Thoracic aorta (tissue), 2 donors: ENCODE measurements around the gene EEFSEC. TPM values are rescaled to one million over a fixed set of nuclear protein-coding genes. Genes with fewer than 3 reads are reported as not detected.

Experiments
- ATAC-seq: fragments of 150-250 bp; one replicate; pipeline ENCODE4 v1.8.0; 2017; ENCODE audit warnings: low read depth; ENCODE audit not compliant: insufficient number of reproducible peaks, low FRiP score
- DNase-seq: peaks from one replicate; pipeline ENCODE4 v3.0.0-alpha.2; 2020; ENCODE audit warnings: low spot score
- H3K27ac ChIP-seq, 2 donors: fragments of 200-600 bp; sonication (generic); 1 replicate in 1 of 2; 2 replicates in 1 of 2; pipeline ENCODE4 v1.5.1; 2016; ENCODE audit warnings: mild to moderate bottlenecking in 2 of 2, moderate library complexity in 2 of 2
- H3K27me3 ChIP-seq: fragments of 200-600 bp; sonication (generic); replicated peaks from 2 replicates; pipeline ENCODE4 v1.6.0; 2016; ENCODE audit warnings: mild to moderate bottlenecking; ENCODE audit not compliant: insufficient read depth
- H3K36me3 ChIP-seq: fragments of 200-600 bp; sonication (generic); one replicate; pipeline ENCODE4 v1.5.1; 2016
- H3K4me1 ChIP-seq, 2 donors: fragments of 200-600 bp; sonication (generic); 1 replicate in 1 of 2; 2 replicates in 1 of 2; pipeline versions ENCODE4 v1.5.1 to v1.6.0; 2016; ENCODE audit warnings: low read depth in 2 of 2, mild to moderate bottlenecking in 1 of 2; ENCODE audit not compliant: control insufficient read depth in 1 of 2
- H3K4me3 ChIP-seq: fragments of 200-600 bp; sonication (generic); 2 replicates; pipeline ENCODE4 v1.5.1; 2016; ENCODE audit warnings: mild to moderate bottlenecking
- H3K9me3 ChIP-seq: fragments of 200-600 bp; sonication (generic); 2 replicates; pipeline ENCODE4 v1.5.1; 2016
- total RNA-seq, 2 donors: library from RNA; depleted of rRNA; stranded (reverse); fragments of >200 nt; gene quantifications; one replicate each; pipeline versions ENCODE4 v1.1.0 to v1.2.3, GENCODE V29; 2016
- TF ChIP-seq, protein P1 (sequence below): fragments of 200-600 bp; sonication (generic); IDR thresholded peaks from one replicate; pipeline ENCODE4 v1.5.1; 2019; ENCODE audit warnings: antibody characterized with exemption

EEFSEC gene
- total RNA-seq, 2 donors from 2014 or later, result 16.1 to 17.5 TPM

DNA sequence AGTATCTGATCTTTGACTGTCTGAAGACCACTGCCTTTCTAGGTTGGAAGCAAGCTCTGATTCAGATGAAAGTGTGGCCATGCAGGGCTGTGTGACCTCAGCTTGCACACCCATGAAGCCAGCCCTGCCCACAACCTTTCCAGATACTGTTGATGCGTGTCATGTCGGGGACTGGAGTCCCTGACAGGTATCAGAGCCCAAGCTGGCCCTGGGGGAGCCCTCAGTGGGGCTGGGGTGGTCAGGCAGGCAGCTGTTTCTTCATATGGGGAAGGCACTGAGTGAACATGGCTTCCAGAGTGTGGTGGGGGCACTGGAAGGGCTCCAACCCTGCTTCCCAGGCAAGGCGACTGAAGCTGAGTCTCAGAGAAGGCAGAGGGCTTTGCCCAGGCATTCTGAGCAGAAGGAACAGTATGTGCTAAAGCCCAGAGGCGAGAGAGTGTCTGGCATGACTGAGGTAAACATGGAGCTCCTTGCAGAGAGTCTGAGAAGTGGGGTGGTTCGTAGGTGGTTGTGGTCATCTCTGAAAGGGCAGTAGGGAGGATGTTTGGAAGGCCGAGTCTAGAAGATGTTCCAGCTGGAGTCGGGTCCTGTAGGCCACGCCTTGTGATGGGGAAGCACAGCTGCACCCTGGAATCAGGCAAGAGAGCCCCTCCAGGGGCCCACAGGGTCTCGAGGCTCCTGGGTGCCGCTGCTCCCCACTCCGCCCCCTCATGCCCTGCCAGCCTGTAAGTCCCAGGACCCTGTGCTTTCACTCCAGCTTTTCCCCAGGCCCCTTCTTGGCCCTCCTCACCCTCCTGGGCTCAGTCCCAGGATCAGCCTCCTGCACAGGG is 122.2 kb downstream of the EEFSEC start:
- Histone ChIP-seq H3K4me1 (peaks cover 4 to 32% of the 10 kb centered on the region in 2 donors), H3K4me3 (no peak overlapping the region), H3K27me3 (no peaks in the 10 kb centered on the region), H3K27ac (no peak overlapping the region), H3K36me3 (no peaks in the 10 kb centered on the region), H3K9me3 (no peaks in the 10 kb centered on the region)
- ATAC-seq (no peak), DNase-seq (no peak)
- TF ChIP-seq, protein P1, sequence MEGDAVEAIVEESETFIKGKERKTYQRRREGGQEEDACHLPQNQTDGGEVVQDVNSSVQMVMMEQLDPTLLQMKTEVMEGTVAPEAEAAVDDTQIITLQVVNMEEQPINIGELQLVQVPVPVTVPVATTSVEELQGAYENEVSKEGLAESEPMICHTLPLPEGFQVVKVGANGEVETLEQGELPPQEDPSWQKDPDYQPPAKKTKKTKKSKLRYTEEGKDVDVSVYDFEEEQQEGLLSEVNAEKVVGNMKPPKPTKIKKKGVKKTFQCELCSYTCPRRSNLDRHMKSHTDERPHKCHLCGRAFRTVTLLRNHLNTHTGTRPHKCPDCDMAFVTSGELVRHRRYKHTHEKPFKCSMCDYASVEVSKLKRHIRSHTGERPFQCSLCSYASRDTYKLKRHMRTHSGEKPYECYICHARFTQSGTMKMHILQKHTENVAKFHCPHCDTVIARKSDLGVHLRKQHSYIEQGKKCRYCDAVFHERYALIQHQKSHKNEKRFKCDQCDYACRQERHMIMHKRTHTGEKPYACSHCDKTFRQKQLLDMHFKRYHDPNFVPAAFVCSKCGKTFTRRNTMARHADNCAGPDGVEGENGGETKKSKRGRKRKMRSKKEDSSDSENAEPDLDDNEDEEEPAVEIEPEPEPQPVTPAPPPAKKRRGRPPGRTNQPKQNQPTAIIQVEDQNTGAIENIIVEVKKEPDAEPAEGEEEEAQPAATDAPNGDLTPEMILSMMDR, result no peak

- H3K9me3 ChIP-seq, result no peaks in the 10 kb centered on the region
- no peak for ATAC-seq
- H3K27ac ChIP-seq, result no peak overlapping the region
Measured at GRCh38 chr3:128276146-128276435, 122.8 kb downstream of the EEFSEC start.

GRCh38 chr3:128276577-128277183 is 123.4 kb downstream of the EEFSEC start:
- H3K4me1 ChIP-seq, result peaks cover 8 to 37% of the 10 kb centered on the region in 2 donors
- ATAC-seq (no peak), DNase-seq (no peak)
- TF ChIP-seq, protein P1, result no peak
- H3K4me3 ChIP-seq, result no peak overlapping the region
- no peaks in the 10 kb centered on the region for H3K27me3 ChIP-seq
- no peak overlapping the region for H3K27ac ChIP-seq
- no peaks in the 10 kb centered on the region for H3K36me3 ChIP-seq
- no peaks in the 10 kb centered on the region for H3K9me3 ChIP-seq

More at GRCh38 chr3:128276146-128276435, 122.8 kb downstream of the EEFSEC start:
- TF ChIP-seq, protein P1, result no peak
- Histone ChIP-seq H3K36me3 (no peaks in the 10 kb centered on the region), H3K4me1 (peaks cover 4 to 32% of the 10 kb centered on the region in 2 donors), H3K27me3 (no peaks in the 10 kb centered on the region), H3K4me3 (no peak overlapping the region)
- no peak for DNase-seq

DNA sequence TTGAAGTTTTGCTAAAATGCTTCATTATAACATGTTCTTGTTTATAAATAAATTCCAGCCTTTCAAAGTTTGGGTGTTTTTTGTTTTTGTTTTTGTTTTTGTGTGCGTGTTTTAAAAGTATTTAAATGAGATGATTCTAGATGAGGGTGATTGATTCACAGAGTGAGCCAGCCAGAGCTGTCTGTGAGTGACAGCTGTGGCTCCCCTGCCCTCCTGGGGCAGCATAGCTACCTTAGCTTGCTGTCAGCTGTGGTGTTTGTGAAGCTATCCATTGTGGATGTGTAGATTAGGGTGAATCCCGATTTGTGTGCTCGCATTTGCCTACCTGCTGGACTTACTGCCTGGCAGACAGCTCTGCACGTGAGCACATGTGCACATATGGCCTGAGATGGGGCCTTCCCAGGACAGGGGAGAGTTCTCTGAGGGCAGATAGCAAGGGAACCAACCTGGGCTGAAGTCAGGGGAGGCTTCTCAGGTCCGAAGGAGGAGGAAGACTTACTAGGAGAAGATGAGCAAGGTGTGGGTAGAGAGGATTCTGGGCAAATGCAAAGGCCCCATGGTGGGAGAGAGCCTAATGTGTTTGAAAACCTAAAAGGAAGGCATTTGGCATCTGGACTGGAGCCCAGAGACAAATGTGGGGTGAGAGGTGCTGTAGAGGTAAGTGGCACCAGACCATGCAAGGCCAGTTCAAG is 124.2 kb downstream of the EEFSEC start:
- Histone ChIP-seq H3K27me3 (no peaks in the 10 kb centered on the region), H3K9me3 (no peaks in the 10 kb centered on the region), H3K27ac (no peak overlapping the region), H3K4me1 (peaks cover 15 to 46% of the 10 kb centered on the region in 2 donors), H3K4me3 (no peak overlapping the region), H3K36me3 (no peaks in the 10 kb centered on the region)
- TF ChIP-seq, protein P1, result no peak
- ATAC-seq (no peak), DNase-seq (no peak)

GRCh38 chr3:128278130-128278529 is 124.8 kb downstream of the EEFSEC start:
- peaks cover 18 to 52% of the 10 kb centered on the region in 2 donors for H3K4me1 ChIP-seq
- H3K9me3 ChIP-seq, result no peaks in the 10 kb centered on the region
- H3K27ac ChIP-seq, result no peak overlapping the region
- ATAC-seq (no peak), DNase-seq (no peak)
- TF ChIP-seq, protein P1, result no peak
- H3K36me3 ChIP-seq, result no peaks in the 10 kb centered on the region
- H3K27me3 ChIP-seq, result no peaks in the 10 kb centered on the region
- H3K4me3 ChIP-seq, result no peak overlapping the region
